GM21825 (cell line): ENCODE data around the gene POLG2.
"Not testable (repeated sequence)": the region's sequence is repeated elsewhere in the genome, so short reads cannot be mapped to it uniquely, and the experiment has no call there.

ENCODE experiments used
- ATAC-seq: cut with Tn5 transposase; IDR thresholded peaks from one replicate; pipeline ENCODE4 v1.9.1; 2021; ENCODE audit warnings: mild to moderate bottlenecking, moderate library complexity; ENCODE audit not compliant: unreplicated experiment

POLG2 gene

GRCh38 chr17:64506201-64506575, 9.3 kb upstream of the POLG2 start, which contains the start of gene DDX5:
Gene DDX5, minus strand, starts transcription at chr17:64506289. Its CDS starts 170 bp downstream, at chr17:64506119.
- peak; percentile 64 for ATAC-seq

GRCh38 chr17:64505340-64506200, 8.7 kb upstream of the POLG2 start:
- ATAC-seq: no peak

DNA sequence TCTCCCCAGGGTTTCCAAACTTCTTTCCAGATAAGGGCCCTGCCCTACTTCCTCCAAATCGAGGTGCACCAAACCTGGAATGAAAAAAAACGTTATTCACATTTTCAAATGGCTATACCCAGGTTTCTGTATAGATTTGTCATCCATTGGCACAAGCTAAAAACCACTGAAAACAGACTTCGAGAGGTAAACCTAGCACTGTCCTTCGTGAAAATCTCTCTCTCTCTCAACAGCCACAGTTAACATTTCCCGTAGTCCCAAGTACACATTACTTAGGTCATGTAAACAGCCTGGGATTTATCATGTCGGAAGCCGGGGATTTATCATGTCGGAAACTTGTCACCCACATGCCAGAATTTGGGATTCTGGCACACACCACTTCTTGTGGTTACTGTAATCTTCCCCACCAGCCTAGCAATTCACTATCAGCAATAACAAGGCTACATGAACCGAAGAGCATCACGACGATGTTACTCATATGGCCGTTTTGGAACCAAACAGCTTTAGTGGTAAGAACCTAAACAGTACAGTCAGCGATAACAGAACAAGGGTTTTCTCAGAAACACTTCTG, 8.0 kb upstream of the POLG2 start:
- no peak for ATAC-seq

DNA sequence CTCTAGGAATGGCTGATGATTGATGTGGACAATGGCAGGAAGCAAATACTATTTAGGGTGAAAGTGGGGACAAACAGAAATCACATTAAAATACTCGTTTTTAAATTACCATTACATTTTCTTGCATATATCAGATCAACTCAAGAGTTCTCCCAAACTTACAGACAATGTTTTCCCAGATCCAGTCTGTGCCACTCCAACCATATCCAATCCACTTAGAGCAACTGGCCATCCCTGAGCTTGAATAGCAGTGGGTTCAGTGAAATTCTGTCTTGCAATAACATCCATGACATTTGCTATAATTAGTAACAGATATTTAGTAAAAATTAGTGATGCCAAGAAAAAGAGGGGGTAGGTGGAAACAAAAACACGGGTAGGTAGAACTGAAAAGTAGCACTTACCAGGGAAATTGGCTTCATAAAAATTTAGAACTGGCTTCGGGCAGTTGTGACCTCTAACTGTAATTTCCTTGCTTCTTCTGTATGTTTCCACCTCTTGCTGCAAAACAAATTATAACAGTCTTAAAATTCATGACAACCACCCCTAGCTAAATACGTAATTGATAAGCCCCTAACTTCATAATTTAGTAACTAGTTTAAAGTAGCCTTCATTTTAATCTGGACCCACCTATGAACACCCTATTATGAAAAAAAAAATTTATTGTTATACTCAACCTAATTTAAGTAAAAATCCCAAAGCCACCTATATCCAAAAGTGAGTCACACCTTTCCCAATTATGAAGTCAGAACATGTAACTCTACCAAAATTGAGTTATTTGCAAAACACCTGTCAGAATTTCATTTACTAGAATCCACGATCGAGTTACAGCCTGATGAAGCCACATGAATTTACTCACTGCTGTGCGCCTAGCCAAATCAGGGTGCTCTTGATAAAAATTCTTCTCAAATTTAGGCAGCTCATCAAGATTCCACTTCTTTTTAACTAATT, 7.2 kb upstream of the POLG2 start:
- no peak for ATAC-seq

DNA sequence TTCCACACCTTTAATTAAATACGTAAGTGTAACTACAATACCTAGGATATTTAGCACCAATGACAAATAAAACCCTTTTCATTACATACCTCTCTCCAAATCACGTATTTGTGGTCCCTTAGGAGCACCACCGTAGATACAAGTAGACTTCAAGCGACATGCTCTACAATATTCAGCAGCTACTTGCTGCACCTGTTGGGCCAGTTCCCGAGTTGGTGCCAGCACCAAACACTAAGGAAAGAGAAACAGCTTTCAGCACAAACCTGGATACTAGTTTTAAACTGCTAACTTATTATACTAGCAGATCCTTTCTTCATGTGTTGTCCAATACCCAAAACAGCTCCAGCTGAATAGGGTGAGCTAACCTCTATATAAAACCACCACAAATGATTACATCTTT, 6.5 kb upstream of the POLG2 start:
- ATAC-seq: no peak

DNA sequence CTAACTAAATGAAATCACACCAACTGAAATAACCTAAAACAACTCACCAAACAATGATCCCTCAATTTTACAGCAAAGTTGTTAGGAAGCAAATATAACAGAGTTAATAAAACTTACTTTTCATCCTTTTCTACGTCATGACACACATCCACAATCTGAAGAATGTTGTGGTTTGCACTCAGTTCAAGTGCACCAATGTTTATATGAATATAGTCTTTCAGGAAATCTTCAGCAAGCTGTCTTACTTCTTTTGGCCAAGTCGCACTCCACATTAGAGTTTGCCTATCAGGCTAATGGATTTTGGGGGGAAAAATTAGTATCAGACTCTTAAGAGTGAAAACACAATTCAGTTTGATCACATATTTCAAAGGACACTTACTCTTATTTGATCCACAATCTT, 6.0 kb upstream of the POLG2 start:
- no peak for ATAC-seq

DNA sequence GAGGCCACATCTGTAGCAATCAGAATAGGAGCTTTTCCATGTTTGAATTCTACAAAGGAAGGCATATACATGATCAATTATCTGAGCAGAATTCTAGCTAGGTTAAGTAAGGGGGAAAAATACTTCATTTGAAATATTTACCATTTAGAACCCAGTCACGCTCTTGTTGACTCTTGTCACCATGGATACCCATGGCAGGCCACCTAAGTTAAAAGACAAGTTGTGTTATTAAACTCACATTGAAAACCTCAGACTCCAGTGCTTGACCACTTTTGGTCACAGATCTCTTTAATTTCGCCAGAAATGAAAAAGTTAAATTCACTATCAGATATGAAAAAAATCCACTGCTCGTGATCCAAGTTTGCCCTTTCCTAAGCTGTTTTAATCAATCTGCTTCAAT, 5.2 kb upstream of the POLG2 start:
- no peak for ATAC-seq

DNA sequence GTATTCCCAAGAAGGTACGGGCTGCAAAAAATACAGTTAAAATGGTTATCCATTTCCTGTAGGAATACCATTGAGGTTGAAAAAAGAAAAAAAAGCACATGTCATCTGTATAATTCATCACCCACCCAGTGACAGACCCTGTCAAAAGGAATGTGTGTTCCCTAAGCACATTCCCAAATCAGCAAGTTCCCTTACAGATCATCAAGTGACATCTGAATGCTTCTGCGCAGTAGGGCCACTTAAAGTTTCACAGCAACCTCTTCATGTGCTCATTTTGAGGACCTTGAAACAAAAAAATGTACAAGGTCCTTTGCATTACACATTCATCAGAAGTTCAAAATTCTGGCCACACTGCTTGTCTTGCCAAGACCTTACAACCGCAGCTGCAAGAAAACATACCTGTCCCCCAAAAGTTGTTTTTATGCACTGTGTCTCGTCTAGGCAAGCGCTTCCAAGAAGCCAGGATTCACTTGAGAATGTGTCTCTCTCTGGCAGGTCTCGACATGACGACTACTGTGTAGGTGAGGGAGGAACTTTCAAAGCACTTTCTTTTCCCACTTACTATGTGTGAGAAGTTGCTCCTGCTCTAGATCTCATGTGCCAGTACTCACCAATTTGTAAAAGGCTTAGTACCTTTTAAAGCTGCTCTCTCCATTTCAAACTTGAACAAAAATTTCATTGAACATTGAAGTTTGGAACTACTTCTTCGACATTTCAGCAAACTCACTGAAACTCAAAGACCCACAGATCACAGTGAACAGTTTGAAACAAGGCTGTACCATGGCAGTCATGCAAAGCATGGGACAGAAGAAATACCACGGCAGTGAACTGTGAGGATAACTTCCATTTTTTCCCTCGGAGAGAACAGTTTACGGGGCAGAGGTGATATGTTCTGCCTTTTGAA, 4.3 kb upstream of the POLG2 start:
- ATAC-seq: no peak

DNA sequence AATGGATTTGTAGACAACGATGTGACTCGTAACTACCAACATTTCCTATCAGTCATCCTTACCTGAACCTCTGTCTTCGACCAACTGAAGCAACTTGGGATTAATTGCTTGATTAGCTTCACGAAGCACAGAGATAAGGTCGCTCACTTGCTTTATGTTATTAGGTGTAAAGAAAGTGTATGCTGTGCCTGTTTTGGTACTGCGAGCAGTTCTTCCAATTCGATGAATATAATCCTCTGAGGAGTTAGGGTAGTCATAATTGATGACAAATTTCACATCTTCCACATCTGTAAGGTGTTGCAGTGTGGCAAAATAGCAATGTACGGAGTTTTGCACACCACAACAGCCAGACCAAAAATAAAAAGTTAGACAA, 3.6 kb upstream of the POLG2 start:
- no peak for ATAC-seq

DNA sequence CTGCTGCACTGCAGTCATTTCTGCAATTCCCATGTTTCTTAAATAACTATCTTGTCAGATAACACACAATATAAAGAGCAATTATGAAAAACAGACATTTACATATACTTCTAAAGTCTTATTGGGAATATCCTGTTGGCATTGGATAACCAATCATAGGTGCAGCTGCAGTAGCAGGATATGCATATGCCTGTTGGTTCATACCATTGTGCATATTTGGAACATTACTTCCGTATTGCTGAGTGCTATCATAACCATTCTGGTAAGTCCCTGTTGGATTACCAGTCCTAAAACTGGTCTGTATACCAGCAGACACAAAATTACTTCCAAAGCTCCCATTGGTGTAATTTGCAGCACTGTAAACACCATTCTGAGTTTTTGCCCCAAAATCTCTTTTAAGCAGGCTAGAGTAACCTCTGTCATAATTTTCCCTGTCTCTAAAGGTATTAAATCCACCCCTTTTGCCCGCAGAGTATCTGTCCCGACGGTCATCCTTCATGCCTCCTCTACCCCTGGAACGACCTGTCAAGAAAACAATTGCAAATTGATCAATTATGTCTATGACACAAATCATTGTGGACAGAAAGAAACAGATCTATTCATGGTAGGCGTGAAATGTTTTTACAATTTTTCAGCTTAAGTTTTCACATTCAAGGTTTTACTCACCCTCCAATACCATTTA, 3.1 kb upstream of the POLG2 start:
- ATAC-seq: no peak

GRCh38 chr17:64498308-64499203, 1.7 kb upstream of the POLG2 start:
- ATAC-seq: no peak

GRCh38 chr17:64497565-64498035, 746 bp upstream of the POLG2 start:
- ATAC-seq: peak; percentile 2

GRCh38 chr17:64496348-64496785, 487 bp downstream of the POLG2 start:
- ATAC-seq: no peak

DNA sequence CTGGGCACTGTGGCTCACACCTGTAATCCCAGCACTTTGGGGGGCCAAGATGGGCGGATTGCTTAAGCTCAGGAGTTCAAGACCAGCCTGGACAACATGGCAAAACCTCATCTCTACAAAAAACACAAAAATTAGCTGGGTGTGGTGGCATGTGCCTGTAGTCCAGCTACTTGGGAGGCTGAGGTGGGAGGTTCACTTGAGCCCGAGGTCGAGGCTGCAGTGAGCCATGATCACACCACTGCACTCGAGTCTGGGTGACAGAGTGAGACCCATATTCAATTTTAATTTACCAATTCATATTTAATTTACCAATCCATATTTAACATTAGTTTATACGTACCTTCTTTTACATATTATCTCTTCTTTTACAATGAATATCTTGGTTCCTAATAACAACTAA, 1.6 kb downstream of the POLG2 start:
- not testable (repeated sequence) for ATAC-seq

GRCh38 chr17:64494121-64494520, 2.7 kb downstream of the POLG2 start:
- no peak for ATAC-seq

DNA sequence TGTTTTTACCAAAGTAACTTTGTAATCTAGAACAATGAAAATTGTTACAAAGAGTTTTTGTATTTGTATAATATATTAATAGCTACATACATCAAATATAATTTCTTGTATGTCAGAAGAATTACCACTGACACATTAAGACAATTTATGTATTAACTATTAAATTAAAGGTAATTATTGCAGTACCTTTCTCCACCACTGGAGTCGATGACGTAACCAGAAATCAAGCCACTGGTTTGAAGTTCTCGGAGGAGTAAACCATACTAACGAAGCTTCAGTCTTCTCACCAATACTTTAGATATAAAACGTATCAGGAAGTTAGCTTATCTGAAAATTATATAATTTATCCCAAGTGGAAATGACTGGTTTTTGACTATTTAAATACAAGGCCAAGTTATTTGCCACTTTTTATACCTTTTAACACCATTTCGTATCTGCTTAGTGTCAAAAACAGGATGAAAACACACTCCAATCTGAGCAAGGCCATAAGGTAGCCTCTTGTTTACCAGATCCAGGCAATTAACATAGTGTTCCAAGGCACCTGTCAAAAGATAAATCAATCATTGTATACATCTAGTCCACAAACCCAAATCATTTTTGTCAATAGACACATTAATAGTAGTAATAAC, 4.3 kb downstream of the POLG2 start:
- ATAC-seq: no peak

- no peak for ATAC-seq
Observed at GRCh38 chr17:64491994-64492393, 4.9 kb downstream of the POLG2 start.
